ENCODE results near the gene PIGR.
"Not testable (repeated sequence)": the region's sequence is repeated elsewhere in the genome, so short reads cannot be mapped to it uniquely, and the experiment has no call there.

The PIGR gene

GRCh38 chr1:206933333-206933945, 12.8 kb downstream of the PIGR start:
- no peak for DNase-seq (ENCODE audit: low read depth)

GRCh38 chr1:206932177-206932576, 14.1 kb downstream of the PIGR start:
- DNase-seq (ENCODE audit: low read depth) = no peak

- no peak for DNase-seq (ENCODE audit: low read depth)
Observed at GRCh38 chr1:206931709-206932108, 14.6 kb downstream of the PIGR start.

- no peak for DNase-seq (ENCODE audit: low read depth)
Observed at GRCh38 chr1:206930210-206930798, 16.0 kb downstream of the PIGR start.

- no peak for DNase-seq (ENCODE audit: low read depth)
Observed at GRCh38 chr1:206929524-206929923, 16.7 kb downstream of the PIGR start.

- DNase-seq (ENCODE audit: low read depth) = no peak
Observed at GRCh38 chr1:206926286-206926685, 20.0 kb downstream of the PIGR start.

GRCh38 chr1:206925106-206925736, 21.0 kb downstream of the PIGR start:
- no peak for DNase-seq (ENCODE audit: low read depth)

- DNase-seq (ENCODE audit: low read depth) = no peak
Observed at GRCh38 chr1:206924592-206925105, 21.6 kb downstream of the PIGR start.

GRCh38 chr1:206923961-206924557, 22.2 kb downstream of the PIGR start:
- DNase-seq (ENCODE audit: low read depth) = not testable (repeated sequence)

GRCh38 chr1:206923009-206923960, 23.0 kb downstream of the PIGR start:
- DNase-seq (ENCODE audit: low read depth) = no peak

- DNase-seq (ENCODE audit: low read depth) = no peak
Observed at GRCh38 chr1:206922524-206922923, 23.7 kb downstream of the PIGR start.

GRCh38 chr1:206921772-206922265, 24.4 kb downstream of the PIGR start, which contains the start of gene FCMR:
TSS of gene FCMR (minus strand) at chr1:206921941. CDS start at chr1:206921854, 87 bp downstream.
- DNase-seq (ENCODE audit: low read depth) = no peak

- no peak for DNase-seq (ENCODE audit: low read depth)
Observed at GRCh38 chr1:206918076-206918475, 28.2 kb downstream of the PIGR start.

- no peak for DNase-seq (ENCODE audit: low read depth)
Observed at GRCh38 chr1:206916000-206916709, 30.1 kb downstream of the PIGR start.

- no peak for DNase-seq (ENCODE audit: low read depth)
Observed at GRCh38 chr1:206915030-206915735, 31.1 kb downstream of the PIGR start.

GRCh38 chr1:206913766-206914537, 32.3 kb downstream of the PIGR start:
- DNase-seq (ENCODE audit: low read depth) = no peak

- DNase-seq (ENCODE audit: low read depth) = no peak
Observed at GRCh38 chr1:206912445-206913095, 33.7 kb downstream of the PIGR start.

GRCh38 chr1:206911064-206911663, 35.1 kb downstream of the PIGR start:
- DNase-seq (ENCODE audit: low read depth) = no peak

All from HS-27A (cell line).